ENCODE data around the gene FAM78A.
"Not testable (repeated sequence)": the region's sequence is repeated elsewhere in the genome, so short reads cannot be mapped to it uniquely, and the experiment has no call there.

The FAM78A gene

DNA sequence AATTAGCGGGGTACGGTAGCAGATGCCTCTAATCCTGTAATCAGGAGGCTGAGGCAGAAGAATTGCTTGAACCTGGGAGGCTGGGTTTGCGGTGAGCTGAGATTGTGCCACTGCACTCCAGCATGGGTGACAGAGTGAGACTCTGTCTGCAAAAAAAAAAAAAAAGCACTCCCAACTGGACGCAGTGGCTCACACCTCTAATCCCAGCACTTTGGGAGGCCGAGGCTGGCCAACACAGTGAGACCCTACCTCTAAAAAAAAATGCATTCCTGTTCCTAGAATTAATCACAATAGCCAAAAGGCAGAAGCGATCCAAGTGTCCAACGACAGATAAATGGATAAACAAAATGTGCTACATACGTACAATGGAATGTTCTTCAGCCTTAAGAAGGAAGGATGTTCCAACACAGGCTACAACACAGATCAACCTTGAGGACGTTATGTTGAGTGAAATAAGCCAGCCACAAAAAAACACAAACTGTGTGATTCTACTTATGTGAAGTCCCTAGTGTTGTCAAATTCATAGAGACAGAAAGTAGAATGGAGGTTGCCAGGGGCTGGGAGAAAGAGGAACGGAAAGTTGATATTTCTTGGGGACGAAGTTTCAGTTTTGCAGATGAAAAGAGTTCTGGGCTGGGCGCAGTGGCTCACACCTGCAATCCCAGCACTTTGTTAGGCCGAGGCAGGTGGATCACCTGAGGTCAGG, 13.8 kb downstream of the FAM78A start:
- peak; percentile 76 for DNase-seq

DNA sequence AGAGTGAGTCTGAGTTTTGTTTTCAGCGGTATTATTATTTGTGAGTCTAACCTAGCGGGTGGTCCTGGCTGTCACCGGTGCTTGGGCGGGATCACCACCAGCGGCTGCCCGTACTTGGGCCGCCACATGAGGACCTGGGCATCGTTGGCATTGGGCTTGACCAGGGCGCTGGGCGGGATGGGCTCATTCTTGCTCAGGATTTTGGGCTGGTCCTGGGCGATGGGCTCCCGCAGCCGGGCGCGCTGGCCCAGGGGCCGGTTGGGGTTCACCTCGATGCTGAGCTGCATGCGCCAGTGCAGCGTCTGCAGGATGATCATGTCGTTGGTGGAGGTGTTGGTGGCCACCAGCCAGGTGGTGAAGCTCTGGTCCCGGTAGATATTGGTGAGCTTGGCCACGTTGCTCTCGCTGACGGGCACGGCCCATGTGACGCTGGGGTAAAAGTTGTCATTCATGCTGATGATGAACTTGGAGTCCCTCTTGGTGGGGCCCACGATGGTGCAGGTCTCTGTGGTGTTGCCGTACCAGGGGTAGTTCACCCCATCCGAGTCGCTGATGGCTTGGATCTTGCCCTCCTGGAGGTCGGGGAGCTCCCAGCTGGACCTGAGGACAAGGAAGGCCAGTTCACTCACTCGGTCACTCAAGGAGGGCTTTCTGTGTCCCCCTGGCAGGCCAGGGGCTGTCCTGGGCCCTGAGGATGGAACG, 15.4 kb downstream of the FAM78A start:
- no peak for DNase-seq

- no peak for DNase-seq
Measured at GRCh38 chr9:131259916-131260597, 16.3 kb downstream of the FAM78A start.

- DNase-seq = no peak
Measured at GRCh38 chr9:131259432-131259898, 16.8 kb downstream of the FAM78A start.

- DNase-seq = no peak
Measured at GRCh38 chr9:131258698-131259431, 17.4 kb downstream of the FAM78A start.

DNA sequence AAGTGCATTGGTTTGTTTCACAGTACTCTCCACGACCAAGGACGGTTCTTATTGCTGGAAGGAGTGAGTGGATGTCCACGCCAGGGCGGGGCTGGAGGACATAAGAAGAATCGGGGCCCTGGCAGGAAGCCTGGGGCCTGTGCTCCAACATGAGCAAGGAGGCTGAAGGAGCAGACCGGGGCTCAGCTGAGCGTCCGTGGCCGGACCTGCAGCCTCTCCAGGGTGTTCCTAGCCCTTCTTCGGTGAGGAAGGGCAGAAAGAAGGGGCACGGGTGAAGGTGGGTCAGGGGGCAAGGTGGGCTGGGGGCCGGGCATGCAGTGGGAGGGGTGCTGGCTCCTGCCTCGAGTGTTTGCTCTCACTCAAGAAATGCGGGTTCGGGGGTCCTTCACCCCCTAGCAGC, 18.1 kb downstream of the FAM78A start:
- DNase-seq = no peak

DNA sequence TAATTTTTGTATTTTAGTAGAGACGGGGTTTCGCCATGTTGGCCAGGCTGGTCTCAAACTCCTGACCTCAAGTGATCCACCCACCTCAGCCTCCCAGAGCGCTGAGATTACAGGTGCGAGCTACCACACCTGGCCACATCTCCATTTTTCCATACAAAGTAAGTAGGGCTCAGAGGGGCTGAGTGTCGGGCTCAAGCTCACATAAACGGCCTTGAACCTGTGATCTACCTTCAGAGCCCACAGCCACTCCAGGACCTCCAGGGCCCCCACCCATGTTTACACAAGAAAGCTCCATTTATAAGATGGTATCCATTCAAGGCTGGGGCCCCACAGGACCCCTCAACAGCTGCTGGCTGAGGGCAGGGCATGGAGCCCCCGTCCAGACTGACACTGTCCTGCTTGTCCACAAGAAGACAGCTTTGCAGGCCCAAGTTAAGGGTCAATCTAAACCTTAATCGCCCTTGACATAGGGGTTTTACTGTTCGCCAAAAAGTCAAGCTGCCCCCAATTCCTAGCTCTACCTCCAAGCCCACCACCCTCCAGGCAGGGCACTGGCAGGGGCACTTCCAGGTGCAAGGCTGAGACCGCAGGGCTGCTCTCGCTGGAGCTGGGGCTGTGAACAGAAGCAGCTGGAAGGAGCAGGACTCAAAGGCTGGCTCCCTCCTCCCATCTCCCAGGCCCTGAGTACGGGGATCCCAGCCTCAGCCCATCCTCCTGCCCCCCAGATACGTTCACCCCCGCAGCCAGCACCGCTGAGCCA, 18.9 kb downstream of the FAM78A start:
- no peak for DNase-seq

GRCh38 chr9:131255676-131256197, 20.6 kb downstream of the FAM78A start:
- DNase-seq = no peak

- DNase-seq = peak; percentile 27
Measured at GRCh38 chr9:131254626-131255025, 21.7 kb downstream of the FAM78A start.

DNA sequence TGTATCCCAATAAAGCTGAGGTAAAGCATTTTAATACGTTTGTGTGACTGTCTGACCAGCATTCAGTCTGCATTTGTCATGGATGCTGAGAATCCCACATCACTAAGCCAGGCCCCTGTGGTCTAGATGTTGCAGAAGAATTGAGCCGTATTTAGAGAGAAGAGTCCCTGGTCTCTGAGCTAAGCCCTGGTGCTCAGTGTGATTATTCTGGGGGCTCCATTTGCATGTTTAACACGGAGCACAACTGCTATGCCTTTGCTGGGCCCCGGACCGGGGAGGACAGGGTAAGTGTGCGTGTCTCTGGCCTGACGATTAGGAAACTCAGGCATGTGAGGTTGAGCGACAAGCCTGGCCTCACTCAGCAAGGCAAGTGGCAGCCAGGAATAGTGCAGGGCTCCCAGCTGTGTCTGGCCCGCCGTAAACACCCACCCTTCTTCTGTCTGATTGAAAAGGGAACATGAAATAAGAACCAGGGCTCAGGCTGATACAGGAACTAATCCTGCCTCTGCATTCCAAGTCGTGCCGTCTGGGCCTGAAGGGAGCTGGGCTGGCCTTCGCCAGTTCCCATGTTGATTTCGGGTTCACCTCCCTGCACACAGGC, 22.3 kb downstream of the FAM78A start:
- peak; percentile 87 for DNase-seq

- peak; percentile 18 for DNase-seq
Measured at GRCh38 chr9:131252120-131252519, 24.2 kb downstream of the FAM78A start.

DNA sequence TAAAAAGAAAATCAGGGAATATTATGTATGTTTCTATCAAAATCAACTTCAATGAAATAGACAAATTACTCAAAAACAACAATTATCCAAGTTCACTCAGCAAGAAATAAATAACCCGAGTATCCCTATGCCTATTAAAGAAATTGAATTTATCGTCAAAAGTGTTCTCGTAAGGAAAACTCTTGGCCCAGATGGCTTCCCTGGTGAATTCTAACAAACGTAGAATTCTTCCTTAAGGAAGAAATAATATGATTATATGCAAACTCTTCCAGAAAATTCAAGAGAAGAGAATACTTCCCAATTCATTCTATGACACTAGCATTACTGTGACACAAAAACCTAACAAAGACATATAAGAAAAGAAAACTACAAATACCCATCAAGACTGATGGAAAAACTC, 29.7 kb downstream of the FAM78A start:
- no peak for DNase-seq

GRCh38 chr9:131244331-131244730, 32.0 kb downstream of the FAM78A start:
- DNase-seq = not testable (repeated sequence)

DNA sequence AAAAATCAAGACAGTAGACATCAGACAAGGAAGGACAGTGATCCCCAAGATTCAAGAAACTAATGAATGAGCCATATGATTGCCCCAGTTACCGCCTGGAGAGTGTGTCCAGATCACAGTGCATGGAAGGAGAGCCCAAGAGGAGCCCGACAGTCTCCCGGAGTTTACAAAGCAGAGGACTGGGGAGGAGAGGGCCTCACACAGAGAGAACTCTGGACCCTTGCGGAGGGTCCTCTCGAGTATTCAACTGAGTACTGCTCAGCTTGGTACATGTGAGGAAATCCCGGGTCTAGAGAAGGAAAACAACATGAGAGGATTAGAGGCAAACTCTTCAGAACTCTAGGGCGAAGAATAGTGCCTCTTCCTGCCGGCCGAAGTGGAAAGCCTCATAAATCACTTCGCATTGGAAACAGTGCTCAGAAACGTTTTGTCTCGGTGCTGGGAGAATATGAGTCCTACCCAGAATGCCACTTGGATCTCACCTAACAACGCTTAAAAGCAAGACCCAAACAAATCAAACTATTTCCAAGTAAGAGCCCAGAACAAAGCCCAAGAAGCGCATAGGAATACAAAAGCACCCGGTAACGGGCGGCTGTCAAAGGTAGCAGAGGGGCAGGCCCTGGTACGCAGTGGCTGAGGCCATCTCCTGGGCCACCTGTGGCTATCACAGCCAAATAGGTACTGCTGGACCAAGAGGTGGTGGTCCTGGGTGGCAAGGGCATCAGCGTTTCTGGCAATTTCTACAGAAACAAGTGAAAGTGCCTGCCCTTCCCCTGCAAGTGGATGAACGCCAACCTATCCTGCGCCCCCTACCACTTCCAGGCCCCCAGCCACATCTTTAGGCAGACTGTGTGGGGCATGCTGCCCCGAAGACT, 36.0 kb downstream of the FAM78A start:
- DNase-seq = no peak

DNA sequence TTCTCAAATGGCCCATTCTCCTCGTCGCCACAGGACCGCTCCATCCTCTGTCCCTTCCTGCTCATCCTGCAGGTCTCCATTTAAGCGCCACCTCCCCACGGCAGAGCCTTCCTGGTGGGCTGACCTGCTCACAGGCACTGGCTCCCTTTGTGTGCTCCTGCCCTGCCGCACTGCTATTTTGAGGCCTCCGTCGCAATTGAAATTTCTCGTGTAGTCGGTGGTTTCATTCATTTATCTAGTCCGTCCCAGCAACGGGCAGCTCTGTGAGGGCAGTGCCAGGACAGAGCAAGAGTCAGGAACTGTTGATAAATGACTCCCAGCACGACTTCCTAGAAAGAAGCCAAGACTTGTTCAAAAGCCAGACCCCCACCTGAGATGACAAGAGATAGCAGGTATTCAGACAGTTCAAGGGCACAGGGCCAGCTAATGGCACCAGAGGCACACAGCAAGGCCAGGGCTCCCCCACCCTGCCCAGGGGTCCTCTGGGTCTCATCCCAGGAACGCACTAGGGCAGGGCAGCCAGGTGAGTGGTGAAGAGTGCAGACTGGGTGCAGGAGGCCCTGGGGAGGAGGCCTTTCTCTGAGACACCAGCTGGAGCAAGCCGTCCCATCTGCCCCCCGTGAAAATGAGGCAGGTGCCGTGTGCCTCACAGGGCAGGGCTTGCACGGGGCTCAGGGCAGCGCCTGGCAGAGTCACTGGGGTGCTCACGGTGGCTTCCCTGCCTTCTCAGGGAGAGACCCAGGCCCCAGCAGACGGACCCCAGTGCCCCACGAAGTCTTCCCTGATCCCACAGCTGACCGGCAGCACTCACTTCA, 36.9 kb downstream of the FAM78A start:
- DNase-seq = no peak

- no peak for DNase-seq
Measured at GRCh38 chr9:131238402-131239021, 37.8 kb downstream of the FAM78A start.

- peak; percentile 87 for DNase-seq
Measured at GRCh38 chr9:131237931-131238401, 38.3 kb downstream of the FAM78A start.

DNA sequence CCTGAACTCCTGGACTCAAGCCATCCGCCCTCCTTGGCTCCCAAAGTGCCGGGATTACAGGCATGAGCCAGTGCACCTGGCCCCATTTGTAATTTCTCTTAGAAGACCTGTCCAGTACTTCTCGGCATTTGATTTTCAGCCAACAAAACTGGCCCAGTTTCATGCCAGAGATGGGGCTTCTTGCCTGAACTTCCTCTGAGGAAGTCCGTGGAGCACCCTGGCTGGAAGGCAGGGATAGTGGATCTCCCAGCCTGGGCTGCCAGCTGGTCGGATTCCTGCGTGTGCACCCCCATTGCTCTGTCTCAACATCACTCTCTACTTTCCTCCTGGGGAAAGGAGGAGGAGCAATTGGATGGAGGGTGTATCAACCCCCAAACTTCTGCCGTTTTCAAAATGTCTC, 39.0 kb downstream of the FAM78A start:
- no peak for DNase-seq

GRCh38 chr9:131236761-131237160, 39.5 kb downstream of the FAM78A start:
- DNase-seq = no peak
